PC-9 (cell line): ENCODE measurements around the gene NDUFAF8. TPM values are rescaled to one million over a fixed set of nuclear protein-coding genes. Genes with fewer than 3 reads are reported as not detected.

ENCODE experiments used
- BruUV-seq: library from RNA; stranded (reverse); fragments of 400-500 nt; replicated peaks from 2 replicates; lab custom pipeline; 2021; lab: Mats Ljungman, UMichigan
- CTCF ChIA-PET: fragments of 300-600 bp; sonication (Branson Sonifier 250); formaldehyde crosslinking; loops from one replicate; lab custom pipeline; 2022; ENCODE audit warnings: antibody characterized with exemption; lab: Charles Lee
- POLR2A ChIA-PET: fragments of 300-600 bp; sonication (Branson Sonifier 250); formaldehyde crosslinking; loops from one replicate; lab custom pipeline; 2022; ENCODE audit warnings: antibody characterized with exemption; ENCODE audit not compliant: unreplicated experiment; lab: Charles Lee
- DNase-seq, 2 experiments: peaks; one replicate each; pipeline versions ENCODE4 v3.0.0 to v3.0.0-alpha.2; 2015 to 2022; ENCODE audit warnings: mixed read lengths in 1 of 2
- H2AFZ ChIP-seq: fragments of 200-600 bp; sonication (generic); 2 replicates; pipeline ENCODE4 v1.8.1; 2017; ENCODE audit warnings: antibody characterized with exemption
- H3F3A ChIP-seq: fragments of 200-600 bp; sonication (generic); 2 replicates; pipeline ENCODE4 v1.8.1; 2017; ENCODE audit warnings: antibody characterized with exemption, mild to moderate bottlenecking, low read depth; ENCODE audit not compliant: insufficient read depth
- H3K27ac ChIP-seq: fragments of 200-600 bp; sonication (generic); 2 replicates; pipeline ENCODE4 v1.6.1; 2016; ENCODE audit warnings: mixed run types
- H3K27me3 ChIP-seq: fragments of 200-600 bp; sonication (generic); 2 replicates; pipeline ENCODE4 v1.6.1; 2016; ENCODE audit warnings: low read depth, mixed run types; ENCODE audit not compliant: insufficient read depth
- H3K36me3 ChIP-seq: fragments of 200-600 bp; sonication (generic); 2 replicates; pipeline ENCODE4 v1.6.1; 2016; ENCODE audit warnings: low read depth, mixed run types
- H3K4me1 ChIP-seq: fragments of 200-600 bp; sonication (generic); replicated peaks from 2 replicates; pipeline ENCODE4 v1.6.1; 2016; ENCODE audit warnings: mixed run types; ENCODE audit not compliant: insufficient read depth
- H3K4me2 ChIP-seq: fragments of 200-600 bp; sonication (generic); 2 replicates; pipeline ENCODE4 v1.6.1; 2017; ENCODE audit warnings: mixed run types
- H3K4me3 ChIP-seq: fragments of 200-600 bp; sonication (generic); 2 replicates; pipeline ENCODE4 v1.6.1; 2016; ENCODE audit warnings: mixed run types
- H3K79me2 ChIP-seq: fragments of 200-600 bp; sonication (generic); 2 replicates; pipeline ENCODE4 v1.6.1; 2017; ENCODE audit warnings: low read depth, mixed run types
- H3K9me2 ChIP-seq: fragments of 200-600 bp; sonication (generic); 2 replicates; pipeline ENCODE4 v1.8.1; 2017; ENCODE audit warnings: mild to moderate bottlenecking; ENCODE audit not compliant: insufficient read depth
- H3K9me3 ChIP-seq: fragments of 200-600 bp; sonication (generic); 2 replicates; pipeline ENCODE4 v1.8.1; 2016; ENCODE audit warnings: low read depth; ENCODE audit not compliant: insufficient read depth
- H4K20me1 ChIP-seq: fragments of 200-600 bp; sonication (generic); 2 replicates; pipeline ENCODE4 v1.8.1; 2017; ENCODE audit not compliant: insufficient read depth
- CTCF ChIP-seq: fragments of 200-600 bp; sonication (generic); conservative IDR thresholded peaks from 2 replicates; pipeline ENCODE4 v1.6.1; 2017; ENCODE audit warnings: mixed run types, antibody characterized with exemption, mild to moderate bottlenecking, moderate library complexity
- EZH2 ChIP-seq: fragments of 200-600 bp; sonication (generic); IDR thresholded peaks from 2 replicates; pipeline ENCODE4 v1.8.0; 2017; ENCODE audit warnings: antibody characterized with exemption, low read depth
- intact Hi-C: fragments of 100-400 bp; cut with micrococcal nuclease; formaldehyde crosslinking; loops from one replicate; pipeline ENCODE4 v1.10.0; 2022; ENCODE audit not compliant: unreplicated experiment
- total RNA-seq: library from RNA; stranded (reverse); gene quantifications from 2 replicates; pipeline ENCODE4 v1.2.3, GENCODE V29; 2021

NDUFAF8 gene
- total RNA-seq, 1 experiment from 2014 or later, result 53.3 TPM

GRCh38 chr17:81207610-81208581 is 31.2 kb upstream of the NDUFAF8 start:
- no peak for TF ChIP-seq CTCF
- no peak for TF ChIP-seq EZH2
- Histone ChIP-seq H3F3A (no peaks in the 10 kb centered on the region), H3K4me2 (no peak overlapping the region), H3K9me2 (no peaks in the 10 kb centered on the region), H3K79me2 (no peaks in the 10 kb centered on the region), H3K4me3 (no peak overlapping the region), H2AFZ (no peak overlapping the region), H3K36me3 (no peaks in the 10 kb centered on the region), H4K20me1 (no peaks in the 10 kb centered on the region), H3K9me3 (no peaks in the 10 kb centered on the region), H3K27me3 (no peaks in the 10 kb centered on the region), H3K4me1 (no peaks in the 10 kb centered on the region), H3K27ac (no peak overlapping the region)
- DNase-seq, result no peak
- ChIA-PET POLR2A (no interaction called here), CTCF (interaction anchor here (0.7 kb wide), 1 partner anchor 78 kb away, joined by 5 read pairs; no protein-coding TSS in a partner anchor)
- no TSS peak for BruUV-seq
- intact Hi-C loops, result no loop called here

GRCh38 chr17:81208651-81209050 is 30.5 kb upstream of the NDUFAF8 start:
- H3F3A ChIP-seq, result no peaks in the 10 kb centered on the region
- H3K27ac ChIP-seq, result no peak overlapping the region
- TF ChIP-seq EZH2 (no peak), CTCF (no peak)
- POLR2A ChIA-PET, result no interaction called here
- no peaks in the 10 kb centered on the region for H3K9me3 ChIP-seq
- no peak overlapping the region for H3K4me3 ChIP-seq
- no peaks in the 10 kb centered on the region for H3K9me2 ChIP-seq
- no peaks in the 10 kb centered on the region for H3K27me3 ChIP-seq
- no peaks in the 10 kb centered on the region for H4K20me1 ChIP-seq
- H2AFZ ChIP-seq, result no peak overlapping the region
- intact Hi-C loops, result no loop called here
- DNase-seq, result no peak
- no peaks in the 10 kb centered on the region for H3K36me3 ChIP-seq
- CTCF ChIA-PET, result no interaction called here
- no peaks in the 10 kb centered on the region for H3K4me1 ChIP-seq
- no peaks in the 10 kb centered on the region for H3K79me2 ChIP-seq
- H3K4me2 ChIP-seq, result no peak overlapping the region
- BruUV-seq, result no TSS peak

- TF ChIP-seq EZH2, result no peak
- TF ChIP-seq CTCF, result no peak
- Histone ChIP-seq H3K36me3 (no peaks in the 10 kb centered on the region), H3F3A (no peaks in the 10 kb centered on the region), H3K9me3 (no peaks in the 10 kb centered on the region), H3K27ac (no peak overlapping the region), H3K27me3 (no peaks in the 10 kb centered on the region), H4K20me1 (no peaks in the 10 kb centered on the region), H3K9me2 (no peaks in the 10 kb centered on the region), H3K79me2 (no peaks in the 10 kb centered on the region), H3K4me2 (no peak overlapping the region), H3K4me3 (no peak overlapping the region), H3K4me1 (no peaks in the 10 kb centered on the region), H2AFZ (no peak overlapping the region)
- no TSS peak for BruUV-seq
- intact Hi-C loops, result no loop called here
- DNase-seq, result no peak
- POLR2A ChIA-PET, result no interaction called here
- CTCF ChIA-PET, result no interaction called here
Measured at GRCh38 chr17:81209141-81209540, 30.0 kb upstream of the NDUFAF8 start.
